GM20431 (cell line): ENCODE data around the gene DUS4L.
"Not testable (repeated sequence)": the region's sequence is repeated elsewhere in the genome, so short reads cannot be mapped to it uniquely, and the experiment has no call there.

ENCODE experiments used
- in situ Hi-C: fragments of 300-500 bp; cut with MseI, MboI; formaldehyde crosslinking; loops from one replicate; pipeline ENCODE4 v1.15.0; 2020; ENCODE audit warnings: low sequenced_read_pairs; ENCODE audit not compliant: unreplicated experiment

The DUS4L gene, protein sequence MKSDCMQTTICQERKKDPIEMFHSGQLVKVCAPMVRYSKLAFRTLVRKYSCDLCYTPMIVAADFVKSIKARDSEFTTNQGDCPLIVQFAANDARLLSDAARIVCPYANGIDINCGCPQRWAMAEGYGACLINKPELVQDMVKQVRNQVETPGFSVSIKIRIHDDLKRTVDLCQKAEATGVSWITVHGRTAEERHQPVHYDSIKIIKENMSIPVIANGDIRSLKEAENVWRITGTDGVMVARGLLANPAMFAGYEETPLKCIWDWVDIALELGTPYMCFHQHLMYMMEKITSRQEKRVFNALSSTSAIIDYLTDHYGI

DNA sequence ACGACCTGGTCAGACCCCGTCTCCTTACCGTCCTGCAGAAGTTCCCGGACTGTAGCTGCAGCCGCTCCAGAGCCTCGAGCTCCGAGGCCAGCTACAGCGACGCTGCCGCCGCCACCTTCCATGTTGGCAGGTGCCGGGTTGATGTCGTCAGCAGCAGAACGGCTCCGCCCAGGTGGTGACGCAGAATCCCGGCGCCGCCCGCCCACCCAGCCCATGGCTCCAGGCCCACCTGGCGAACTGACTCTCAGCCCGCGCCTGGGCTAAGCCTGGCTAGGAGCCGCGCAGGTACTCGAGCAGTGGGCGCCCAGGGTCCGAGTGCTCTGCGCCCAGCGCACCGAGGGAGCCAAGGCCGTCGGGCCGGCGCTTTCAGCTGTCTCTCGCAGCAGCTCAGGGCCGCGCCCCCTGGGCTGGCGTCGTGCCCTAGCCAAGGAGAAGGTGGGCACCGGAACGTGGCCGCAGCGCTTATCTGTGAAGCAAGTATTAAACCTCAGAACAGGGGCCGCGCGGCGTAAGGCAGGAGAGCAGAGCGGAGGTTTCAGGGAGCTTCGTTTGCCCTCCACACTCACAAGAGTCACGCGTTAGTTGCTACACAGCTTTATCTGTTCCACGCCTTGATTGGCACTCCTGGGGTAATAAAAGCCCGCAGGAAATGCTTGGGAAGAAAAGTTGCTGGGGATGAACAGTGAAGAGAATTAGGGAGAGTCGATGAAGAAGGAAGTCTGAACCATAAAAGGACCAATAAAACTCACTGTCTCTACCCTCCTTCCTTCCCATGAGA is at the start of gene DUS4L, which contains the start of gene COG5:
Gene DUS4L, plus strand, starts transcription at position 197 of the 778 bp plus-strand sequence. CDS start 3,100 bp downstream, outside the sequence.
Gene COG5, minus strand, starts transcription at position 146 of the 778 bp plus-strand sequence. Its CDS starts 24 bp downstream, at position 122.
- in situ Hi-C loops, result no loop called here

DNA sequence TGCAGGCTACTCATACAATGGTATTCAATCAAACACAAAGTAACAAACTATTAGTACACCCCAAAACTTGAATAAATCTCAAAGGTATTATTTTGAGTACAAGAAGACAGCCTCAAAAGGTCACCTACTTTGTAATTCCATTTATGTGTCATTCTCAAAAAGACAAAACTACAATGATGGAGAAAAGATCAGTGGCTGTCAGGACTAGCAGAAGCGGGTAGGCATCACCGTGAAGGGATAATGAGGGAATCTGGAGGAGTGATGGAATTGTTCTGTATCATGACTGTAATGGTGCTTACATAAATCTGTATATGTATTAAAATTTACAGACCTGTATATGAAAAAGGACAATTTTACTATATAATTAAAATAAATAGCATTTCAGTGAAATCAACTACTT is 37.1 kb upstream of the DUS4L start:
- in situ Hi-C loops, result no loop called here

GRCh38 chr7:107527196-107527595 is 36.6 kb upstream of the DUS4L start:
- in situ Hi-C loops, result no loop called here

DNA sequence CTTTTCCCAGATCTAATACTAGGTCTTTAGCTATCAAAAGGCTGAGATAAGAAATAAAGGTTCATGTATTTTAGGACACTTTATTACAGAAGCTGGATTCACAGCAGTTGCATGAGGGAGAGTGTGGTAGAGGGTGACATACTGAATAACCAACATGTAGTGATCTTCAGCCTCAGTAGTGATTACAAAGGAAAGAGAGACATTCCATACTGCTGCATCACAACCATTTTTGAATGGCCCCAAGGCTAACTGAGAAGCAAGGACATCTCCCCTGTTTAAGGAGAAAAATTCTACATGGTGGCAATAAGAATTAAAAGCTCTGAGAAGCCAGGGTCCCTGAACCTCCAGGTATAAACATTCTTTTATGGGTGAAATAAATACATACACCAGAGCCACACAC is 35.3 kb upstream of the DUS4L start:
- in situ Hi-C loops, result no loop called here

DNA sequence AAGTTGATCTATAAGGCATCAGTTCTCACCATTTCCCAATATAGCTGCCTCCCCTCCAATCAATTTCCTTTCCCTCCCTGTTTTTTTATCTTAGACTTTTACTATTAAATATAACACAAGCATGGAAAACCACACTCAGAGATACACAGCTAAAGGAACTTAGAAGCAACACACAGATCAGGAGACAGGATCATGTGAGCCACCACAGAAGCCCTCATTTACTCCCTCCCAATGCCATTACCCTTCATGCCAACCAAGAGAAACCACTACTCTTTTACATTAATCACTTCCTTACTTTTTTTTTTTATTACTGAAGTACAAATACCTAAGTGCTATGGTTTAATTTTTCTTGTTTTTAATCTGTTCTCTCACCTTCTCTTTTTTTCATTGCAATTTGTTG is 33.0 kb upstream of the DUS4L start:
- in situ Hi-C loops, result no loop called here

- in situ Hi-C loops, result no loop called here
These were observed 29.6 kb upstream of the DUS4L start for GRCh38 chr7:107534139-107534538.

DNA sequence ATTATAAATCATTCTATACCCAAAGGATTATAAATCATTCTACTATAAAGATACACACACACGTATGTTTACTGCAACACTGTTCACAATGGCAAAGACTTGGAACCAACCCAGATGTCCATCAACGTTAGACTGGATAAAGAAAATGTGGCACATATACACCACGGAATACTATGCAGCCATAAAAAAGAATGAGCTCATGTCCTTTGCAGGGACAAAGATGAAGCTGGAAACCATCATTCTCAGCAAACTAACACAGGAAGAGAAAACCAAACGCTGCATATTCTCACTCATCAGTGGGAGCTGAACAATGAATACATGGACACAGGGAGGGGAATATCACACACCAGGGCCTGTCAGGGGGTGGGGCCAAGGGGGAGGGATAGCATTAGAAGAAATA is 26.5 kb upstream of the DUS4L start:
- in situ Hi-C loops, result not testable (repeated sequence)

DNA sequence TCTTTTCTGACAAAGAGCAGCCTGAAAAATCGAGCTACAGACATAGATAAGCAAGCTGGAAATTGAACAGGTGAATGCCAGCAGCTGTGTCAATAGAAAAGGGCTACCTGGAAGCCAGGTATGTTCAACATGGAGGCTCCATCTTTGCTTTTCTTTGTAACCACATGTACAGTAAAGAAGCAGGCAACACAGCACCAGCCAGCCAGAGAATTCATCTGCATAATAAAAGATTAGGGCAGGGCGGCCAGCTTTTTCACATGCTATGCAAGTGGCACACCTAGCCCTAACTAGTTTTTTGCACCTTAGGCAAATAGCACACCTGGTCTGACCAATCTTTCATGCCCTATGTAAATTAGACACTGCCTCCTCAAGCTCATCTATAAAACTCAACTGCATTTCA is 25.8 kb upstream of the DUS4L start:
- in situ Hi-C loops, result no loop called here

GRCh38 chr7:107543338-107543993 is 20.3 kb upstream of the DUS4L start:
- in situ Hi-C loops, result no loop called here

DNA sequence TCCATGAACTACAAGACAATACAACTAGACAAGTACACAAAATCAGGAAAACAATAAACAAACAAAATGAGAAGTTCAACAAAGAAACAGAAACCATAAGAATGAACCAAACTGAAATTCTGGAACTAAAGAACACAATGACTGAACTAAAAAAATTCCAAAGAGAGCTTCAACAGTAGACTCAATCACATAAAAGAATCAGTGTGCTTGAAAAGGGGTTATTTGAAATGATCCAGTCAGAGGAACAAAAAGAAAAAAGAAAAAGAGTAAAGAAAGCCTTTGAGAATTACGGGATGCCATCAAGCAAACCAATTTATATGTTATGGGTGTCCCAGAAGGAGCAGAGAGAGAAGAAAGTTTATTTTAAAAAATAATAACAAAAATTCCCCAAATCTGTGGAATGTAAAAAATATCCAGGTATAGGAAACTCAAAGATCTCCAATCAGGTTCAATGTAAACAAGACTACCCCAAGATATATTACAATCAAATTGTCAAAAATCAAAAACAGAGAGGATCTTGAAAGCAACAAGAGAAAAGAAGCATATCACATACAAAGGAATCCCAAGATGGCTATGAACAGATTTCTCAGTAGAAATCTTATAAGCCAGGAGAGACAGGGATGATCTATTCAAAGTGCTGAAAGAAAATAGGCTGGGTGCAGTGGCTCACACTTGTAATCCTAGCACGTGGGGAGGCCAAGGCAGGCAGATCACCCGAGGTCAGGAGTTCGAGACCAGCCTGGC is 18.8 kb upstream of the DUS4L start:
- in situ Hi-C loops, result no loop called here

- in situ Hi-C loops, result no loop called here
These were observed 11.8 kb upstream of the DUS4L start for GRCh38 chr7:107551936-107552335.

GRCh38 chr7:107555893-107556292 is 7.9 kb upstream of the DUS4L start:
- in situ Hi-C loops, result no loop called here

DNA sequence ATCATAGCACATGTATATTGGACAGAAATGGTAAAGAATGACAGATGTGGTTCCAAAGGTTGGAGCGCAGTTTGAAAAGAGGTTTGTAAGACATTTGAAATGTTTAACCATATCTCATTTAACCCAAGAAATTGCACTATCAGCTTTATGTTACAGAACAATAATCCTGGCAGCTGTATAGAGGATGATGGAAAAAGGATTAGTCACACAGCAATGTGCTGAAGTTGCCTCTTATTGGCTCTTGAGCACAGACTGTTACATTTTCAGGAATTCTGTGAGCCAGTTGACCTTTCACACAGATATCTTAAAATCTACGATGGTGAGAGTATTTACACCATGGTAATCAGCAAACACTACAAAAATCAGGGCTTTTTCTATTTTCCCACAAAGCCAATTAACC is 3.9 kb upstream of the DUS4L start:
- in situ Hi-C loops, result no loop called here

GRCh38 chr7:107560898-107561516 is 2.8 kb upstream of the DUS4L start:
- in situ Hi-C loops, result no loop called here

- in situ Hi-C loops, result no loop called here
These were observed 543 bp upstream of the DUS4L start for GRCh38 chr7:107563081-107563774.

DNA sequence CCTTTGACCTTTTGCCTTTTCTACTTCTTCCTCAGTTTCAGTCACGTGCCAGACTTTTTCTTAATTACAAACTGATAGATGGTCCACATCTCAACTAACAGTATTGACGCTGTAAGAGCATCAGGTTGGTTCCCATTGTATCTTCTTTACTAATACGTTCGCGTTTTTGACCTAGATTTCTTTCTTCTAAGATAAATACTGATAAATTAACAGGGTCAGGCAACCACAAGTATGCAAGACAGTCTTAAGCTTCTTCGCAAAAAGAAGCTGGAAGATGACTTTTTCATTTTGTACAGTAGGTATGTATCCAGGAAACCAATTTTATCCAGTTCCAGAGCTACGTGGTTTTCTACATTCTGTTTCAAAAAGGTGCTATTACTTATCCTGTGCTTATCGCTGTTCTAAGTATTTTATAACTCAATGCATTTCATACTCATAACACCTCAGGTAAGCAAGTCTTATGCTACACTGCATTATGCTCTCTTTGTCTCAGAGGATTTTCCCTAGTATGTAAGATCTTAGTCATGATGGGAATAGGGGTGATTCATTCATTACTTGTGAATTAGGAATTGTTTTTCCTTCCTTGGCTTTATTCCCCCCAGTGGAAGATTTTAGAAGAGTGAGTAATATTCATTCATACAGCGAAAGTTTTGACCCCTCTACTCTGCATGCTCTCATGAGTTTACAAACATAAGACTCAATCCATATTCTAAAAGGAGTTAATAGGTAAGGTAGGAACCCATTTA is 955 bp downstream of the DUS4L start:
- in situ Hi-C loops, result no loop called here

- in situ Hi-C loops, result no loop called here
These were observed 6.5 kb downstream of the DUS4L start for GRCh38 chr7:107570298-107570697.

DNA sequence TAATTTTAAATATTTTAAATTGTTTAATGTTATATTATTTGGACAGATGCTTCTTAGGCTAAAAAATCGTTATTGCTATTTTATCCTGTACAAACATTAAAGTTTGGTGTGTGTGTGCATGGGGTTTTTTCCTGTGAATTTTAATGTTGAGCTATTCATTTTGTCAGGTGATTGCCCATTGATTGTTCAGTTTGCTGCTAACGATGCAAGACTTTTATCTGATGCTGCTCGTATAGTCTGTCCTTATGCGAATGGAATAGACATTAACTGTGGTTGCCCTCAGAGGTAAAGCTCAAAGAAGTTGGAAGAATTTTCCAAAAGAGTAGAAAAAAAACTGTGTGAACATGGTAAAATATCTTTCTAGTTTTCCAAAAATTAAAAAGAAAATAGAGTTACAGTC is 9.8 kb downstream of the DUS4L start:
- in situ Hi-C loops, result no loop called here

GRCh38 chr7:107579554-107579884 is 15.7 kb downstream of the DUS4L start:
- in situ Hi-C loops, result no loop called here
